ENCODE data around the gene GPR107. TPM values are rescaled to one million over a fixed set of nuclear protein-coding genes. Genes with fewer than 3 reads are reported as not detected.

The GPR107 gene
- total RNA-seq, 2 donors from 2014 or later = 42.2 to 51.2 TPM

GRCh38 chr9:130026583-130027340, 26.9 kb upstream of the GPR107 start:
- H3K4me1 ChIP-seq = peaks cover 9% of the 10 kb centered on the region
- no peak for TF ChIP-seq CTCF (IDR thresholded peaks at IDR 0.05)
- intact Hi-C loops (cut with DNase I) = no loop called here
- H3K4me3 ChIP-seq = no peak overlapping the region
- H3K9ac ChIP-seq (ENCODE audit: low read depth in 2 of 2, low read length in 2 of 2) = no peak overlapping the region
- H3K36me3 ChIP-seq = no peaks in the 10 kb centered on the region
- H3K27me3 ChIP-seq = no peaks in the 10 kb centered on the region
- H3K9me3 ChIP-seq = no peaks in the 10 kb centered on the region
- no peak overlapping the region for H3K27ac ChIP-seq
- DNase-seq = no peak

GRCh38 chr9:130027533-130028365, 26.0 kb upstream of the GPR107 start:
- no peak overlapping the region for H3K9ac ChIP-seq (ENCODE audit: low read depth in 2 of 2, low read length in 2 of 2)
- H3K36me3 ChIP-seq = no peaks in the 10 kb centered on the region
- intact Hi-C loops (cut with DNase I) = no loop called here
- no peaks in the 10 kb centered on the region for H3K9me3 ChIP-seq
- DNase-seq = no peak
- TF ChIP-seq CTCF (IDR thresholded peaks at IDR 0.05) = no peak
- peak overlapping the region; percentile 18 for H3K27ac ChIP-seq
- H3K4me1 ChIP-seq = peaks cover 15% of the 10 kb centered on the region
- no peaks in the 10 kb centered on the region for H3K27me3 ChIP-seq
- no peak overlapping the region for H3K4me3 ChIP-seq

- H3K4me1 ChIP-seq = peaks cover 15% of the 10 kb centered on the region
- no peaks in the 10 kb centered on the region for H3K9me3 ChIP-seq
- H3K27me3 ChIP-seq = no peaks in the 10 kb centered on the region
- intact Hi-C loops (cut with DNase I) = no loop called here
- H3K4me3 ChIP-seq = no peak overlapping the region
- peak overlapping the region; percentile 18 for H3K27ac ChIP-seq
- DNase-seq = no peak
- peak overlapping the region in 1 of 2 donors; percentile 34 for H3K9ac ChIP-seq (ENCODE audit: low read depth in 2 of 2, low read length in 2 of 2)
- H3K36me3 ChIP-seq = no peaks in the 10 kb centered on the region
- TF ChIP-seq CTCF (IDR thresholded peaks at IDR 0.05) = no peak
These were observed 25.0 kb upstream of the GPR107 start for GRCh38 chr9:130028493-130029222.

GRCh38 chr9:130029223-130029973, 24.3 kb upstream of the GPR107 start:
- Histone ChIP-seq H3K9ac (ENCODE audit: low read depth in 2 of 2, low read length in 2 of 2) (no peak overlapping the region), H3K9me3 (no peaks in the 10 kb centered on the region), H3K27ac (peak overlapping the region; percentile 18), H3K36me3 (no peaks in the 10 kb centered on the region), H3K4me3 (no peak overlapping the region), H3K4me1 (peaks cover 15% of the 10 kb centered on the region), H3K27me3 (no peaks in the 10 kb centered on the region)
- TF ChIP-seq CTCF (IDR thresholded peaks at IDR 0.05) = no peak
- intact Hi-C loops (cut with DNase I) = no loop called here
- DNase-seq = no peak
